ENCODE measurements around the gene NYAP1.

DNA sequence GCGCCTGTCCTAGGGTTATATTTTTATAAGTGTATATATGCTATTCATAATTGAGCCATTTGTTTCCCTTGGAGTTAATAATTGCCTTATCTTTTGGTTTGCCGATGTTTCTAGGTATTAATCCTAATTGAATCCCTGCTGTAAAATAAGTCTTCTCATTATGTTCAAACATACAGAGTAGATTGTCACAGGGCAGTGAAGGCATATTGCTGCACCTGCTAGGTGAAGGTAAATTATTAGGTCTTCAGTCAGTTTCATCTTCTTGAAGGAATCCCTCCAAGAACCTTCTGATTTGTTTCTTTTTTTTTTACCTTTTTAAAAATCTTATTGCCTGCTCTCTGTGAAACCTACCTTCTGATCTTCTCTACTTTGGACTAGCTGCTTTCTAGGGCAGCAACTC is 37.3 kb downstream of the NYAP1 start:
- no peak for TF ChIP-seq POLR2A (IDR thresholded peaks at IDR 0.05)
- TF ChIP-seq, protein P1, sequence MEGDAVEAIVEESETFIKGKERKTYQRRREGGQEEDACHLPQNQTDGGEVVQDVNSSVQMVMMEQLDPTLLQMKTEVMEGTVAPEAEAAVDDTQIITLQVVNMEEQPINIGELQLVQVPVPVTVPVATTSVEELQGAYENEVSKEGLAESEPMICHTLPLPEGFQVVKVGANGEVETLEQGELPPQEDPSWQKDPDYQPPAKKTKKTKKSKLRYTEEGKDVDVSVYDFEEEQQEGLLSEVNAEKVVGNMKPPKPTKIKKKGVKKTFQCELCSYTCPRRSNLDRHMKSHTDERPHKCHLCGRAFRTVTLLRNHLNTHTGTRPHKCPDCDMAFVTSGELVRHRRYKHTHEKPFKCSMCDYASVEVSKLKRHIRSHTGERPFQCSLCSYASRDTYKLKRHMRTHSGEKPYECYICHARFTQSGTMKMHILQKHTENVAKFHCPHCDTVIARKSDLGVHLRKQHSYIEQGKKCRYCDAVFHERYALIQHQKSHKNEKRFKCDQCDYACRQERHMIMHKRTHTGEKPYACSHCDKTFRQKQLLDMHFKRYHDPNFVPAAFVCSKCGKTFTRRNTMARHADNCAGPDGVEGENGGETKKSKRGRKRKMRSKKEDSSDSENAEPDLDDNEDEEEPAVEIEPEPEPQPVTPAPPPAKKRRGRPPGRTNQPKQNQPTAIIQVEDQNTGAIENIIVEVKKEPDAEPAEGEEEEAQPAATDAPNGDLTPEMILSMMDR (IDR thresholded peaks at IDR 0.05) = no peak

Measured in breast epithelium (tissue), 3 donors.